PFSK-1 (cell line): ENCODE data around the gene SYNGAP1.

ENCODE experiments used
- FOXP2 ChIP-seq: optimal IDR thresholded peaks from 2 replicates; pipeline ENCODE3; 2011; ENCODE audit warnings: borderline replicate concordance, control low read depth, inconsistent platforms; ENCODE audit not compliant: insufficient read depth; ENCODE audit errors: extremely low read length, extremely low read depth
- POLR2AphosphoS5 ChIP-seq: IDR thresholded peaks from 2 replicates; pipeline ENCODE4 v1.6.1; 2012; ENCODE audit warnings: low read depth, mild to moderate bottlenecking, control low read depth, low read length, moderate library complexity
- SIN3A ChIP-seq: IDR thresholded peaks from 2 replicates; pipeline ENCODE4 v1.6.1; 2012; ENCODE audit warnings: mild to moderate bottlenecking, low read length, moderate library complexity, borderline replicate concordance; ENCODE audit not compliant: insufficient read depth
- TAF1 ChIP-seq: IDR thresholded peaks from 2 replicates; pipeline ENCODE4 v1.6.1; 2012; ENCODE audit warnings: low read length, control low read depth, borderline replicate concordance; ENCODE audit not compliant: insufficient read depth
- TF ChIP-seq, protein P1 (sequence below), 2 experiments: IDR thresholded peaks; 2 replicates each; pipeline versions ENCODE4 v1.6.1 to v1.8.0; 2011 to 2012; ENCODE audit warnings: low read depth in 2 of 2, low read length in 2 of 2, control low read depth in 1 of 2, inconsistent platforms in 1 of 2, mild to moderate bottlenecking in 1 of 2, moderate library complexity in 1 of 2; ENCODE audit not compliant: insufficient read depth in 1 of 2

Gene SYNGAP1

GRCh38 chr6:33407132-33407718, 12.6 kb upstream of the SYNGAP1 start:
- TF ChIP-seq SIN3A (no peak), POLR2AphosphoS5 (no peak; the same call in 1 of the 2 replicates), FOXP2 (no peak), TAF1 (no peak)
- TF ChIP-seq, protein P1, sequence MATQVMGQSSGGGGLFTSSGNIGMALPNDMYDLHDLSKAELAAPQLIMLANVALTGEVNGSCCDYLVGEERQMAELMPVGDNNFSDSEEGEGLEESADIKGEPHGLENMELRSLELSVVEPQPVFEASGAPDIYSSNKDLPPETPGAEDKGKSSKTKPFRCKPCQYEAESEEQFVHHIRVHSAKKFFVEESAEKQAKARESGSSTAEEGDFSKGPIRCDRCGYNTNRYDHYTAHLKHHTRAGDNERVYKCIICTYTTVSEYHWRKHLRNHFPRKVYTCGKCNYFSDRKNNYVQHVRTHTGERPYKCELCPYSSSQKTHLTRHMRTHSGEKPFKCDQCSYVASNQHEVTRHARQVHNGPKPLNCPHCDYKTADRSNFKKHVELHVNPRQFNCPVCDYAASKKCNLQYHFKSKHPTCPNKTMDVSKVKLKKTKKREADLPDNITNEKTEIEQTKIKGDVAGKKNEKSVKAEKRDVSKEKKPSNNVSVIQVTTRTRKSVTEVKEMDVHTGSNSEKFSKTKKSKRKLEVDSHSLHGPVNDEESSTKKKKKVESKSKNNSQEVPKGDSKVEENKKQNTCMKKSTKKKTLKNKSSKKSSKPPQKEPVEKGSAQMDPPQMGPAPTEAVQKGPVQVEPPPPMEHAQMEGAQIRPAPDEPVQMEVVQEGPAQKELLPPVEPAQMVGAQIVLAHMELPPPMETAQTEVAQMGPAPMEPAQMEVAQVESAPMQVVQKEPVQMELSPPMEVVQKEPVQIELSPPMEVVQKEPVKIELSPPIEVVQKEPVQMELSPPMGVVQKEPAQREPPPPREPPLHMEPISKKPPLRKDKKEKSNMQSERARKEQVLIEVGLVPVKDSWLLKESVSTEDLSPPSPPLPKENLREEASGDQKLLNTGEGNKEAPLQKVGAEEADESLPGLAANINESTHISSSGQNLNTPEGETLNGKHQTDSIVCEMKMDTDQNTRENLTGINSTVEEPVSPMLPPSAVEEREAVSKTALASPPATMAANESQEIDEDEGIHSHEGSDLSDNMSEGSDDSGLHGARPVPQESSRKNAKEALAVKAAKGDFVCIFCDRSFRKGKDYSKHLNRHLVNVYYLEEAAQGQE (IDR thresholded peaks at IDR 0.05; ENCODE audit: insufficient read depth in 1 of 2, low read depth in 2 of 2, low read length in 2 of 2): no peak

- TF ChIP-seq SIN3A: no peak; the same call in 1 of the 2 replicates
- TF ChIP-seq POLR2AphosphoS5: peak; percentile 78
- no peak for TF ChIP-seq TAF1
- TF ChIP-seq, protein P1 (IDR thresholded peaks at IDR 0.05; ENCODE audit: insufficient read depth in 1 of 2, low read depth in 2 of 2, low read length in 2 of 2): no peak
- no peak for TF ChIP-seq FOXP2
Observed at GRCh38 chr6:33410050-33410710, 9.7 kb upstream of the SYNGAP1 start.

DNA sequence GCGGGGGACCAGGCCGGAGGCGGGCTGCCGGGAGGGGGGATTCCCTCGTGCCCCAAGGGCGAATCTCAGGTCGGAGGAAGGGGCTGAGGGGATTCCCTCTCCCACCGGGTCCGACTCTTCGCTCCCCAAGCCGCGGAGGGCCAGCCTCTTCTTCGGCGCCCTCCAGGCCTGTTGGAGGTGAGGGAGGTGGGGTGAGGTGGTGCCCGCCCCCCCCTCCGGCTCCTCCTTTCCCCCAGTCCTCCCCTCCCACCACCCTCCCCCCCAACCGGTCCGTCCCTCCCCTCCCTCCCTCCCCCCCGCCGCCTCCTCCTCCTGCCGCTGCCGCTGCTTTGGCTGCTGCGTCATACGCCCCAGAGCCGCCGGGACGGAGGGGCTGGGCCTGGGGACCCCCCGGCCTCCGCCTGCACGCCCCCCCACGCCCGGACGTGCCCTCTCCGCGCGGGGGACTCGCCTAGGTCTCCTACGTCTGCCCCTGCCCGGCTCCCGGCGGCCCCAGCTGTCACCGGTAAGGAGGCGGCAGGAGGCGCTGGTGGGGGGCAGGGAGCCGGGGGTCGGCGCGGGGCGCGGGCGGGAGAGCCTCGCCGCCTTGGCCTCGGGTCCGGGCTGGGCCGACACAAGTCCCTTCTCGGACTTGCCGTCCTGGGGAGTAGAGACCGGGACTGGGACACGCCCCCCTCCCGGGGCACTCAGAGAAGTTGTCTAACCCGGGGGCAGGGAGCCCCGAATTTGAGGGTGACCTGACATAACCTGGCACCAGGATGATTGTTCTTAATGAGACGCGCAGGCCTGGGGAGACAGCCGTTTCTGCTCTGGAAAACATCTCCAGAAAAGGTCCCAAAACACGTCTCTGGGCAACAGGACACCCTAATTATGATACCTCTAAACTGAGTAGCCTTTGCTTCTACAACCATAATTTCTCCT, 8.9 kb upstream of the SYNGAP1 start, which contains the start of gene PHF1:
PHF1 (plus strand) TSS at position 304 of the 921 bp plus-strand sequence. CDS start 1,250 bp downstream, outside the sequence.
- TF ChIP-seq SIN3A (0 out of 2 replicates have a peak, but pooled peaks have one; percentile 10), POLR2AphosphoS5 (no peak; the same call in 1 of the 2 replicates), TAF1 (no peak; the same call in 1 of the 2 replicates)

DNA sequence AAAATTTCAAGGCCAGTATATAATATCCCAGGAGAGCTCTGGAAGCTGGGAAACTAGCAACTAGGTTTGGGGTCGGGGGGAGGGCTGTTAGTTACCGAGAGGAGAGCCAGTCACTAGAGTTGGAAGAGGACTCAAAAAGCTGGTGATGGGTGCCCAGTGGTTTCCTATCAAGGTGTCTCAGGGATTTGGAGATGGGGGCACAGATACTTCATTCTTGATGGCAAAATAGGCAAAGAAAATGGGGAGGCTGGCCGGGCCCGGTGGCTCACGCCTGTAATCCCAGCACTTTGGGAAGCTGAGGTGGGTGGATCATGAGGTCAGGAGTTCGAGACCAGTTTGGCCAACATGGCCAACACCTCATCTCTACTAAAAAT, 8.2 kb upstream of the SYNGAP1 start:
- TF ChIP-seq FOXP2: no peak
- no peak for TF ChIP-seq SIN3A
- TF ChIP-seq TAF1: no peak
- no peak for TF ChIP-seq POLR2AphosphoS5
- TF ChIP-seq, protein P1 (IDR thresholded peaks at IDR 0.05; ENCODE audit: insufficient read depth in 1 of 2, low read depth in 2 of 2, low read length in 2 of 2): no peak
